ENCODE results near the gene TBC1D9.

The TBC1D9 gene

DNA sequence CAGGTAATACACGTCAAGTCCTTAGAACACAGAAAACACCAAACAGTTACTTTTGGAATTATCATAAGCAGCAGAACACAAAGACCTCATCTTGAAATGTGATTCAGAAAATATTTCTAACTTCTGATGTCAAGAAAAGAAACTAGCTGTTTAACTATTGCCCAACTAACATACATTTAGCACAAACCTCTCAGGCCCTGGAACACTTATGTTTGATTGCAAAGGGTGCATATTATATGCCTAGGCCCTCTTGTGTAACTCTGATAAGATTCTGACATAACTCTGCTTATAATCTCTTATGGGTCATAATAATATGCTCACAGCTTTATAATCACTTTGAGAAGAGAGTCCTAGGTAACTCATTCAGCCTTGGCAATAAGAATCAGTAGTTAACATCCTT is 62.6 kb downstream of the TBC1D9 start:
- Histone ChIP-seq H3K9ac (ENCODE audit: low read length) (no peak overlapping the region), H3K79me2 (ENCODE audit: low read length) (no peaks in the 10 kb centered on the region), H3K4me3 (ENCODE audit: low read length) (no peak overlapping the region), H3K27ac (ENCODE audit: low read length) (no peak overlapping the region), H3K4me1 (ENCODE audit: low read length) (peaks cover 17% of the 10 kb centered on the region), H3K36me3 (replicated peaks; ENCODE audit: low read depth, low read length) (no peaks in the 10 kb centered on the region), H3K4me2 (ENCODE audit: low read length) (no peak overlapping the region), H2AFZ (ENCODE audit: low read depth, low read length) (no peak overlapping the region), H4K20me1 (ENCODE audit: insufficient read depth, low read length) (no peaks in the 10 kb centered on the region), H3K27me3 (ENCODE audit: low read depth, low read length) (peaks cover 2% of the 10 kb centered on the region; the same call in 1 of the 2 replicates), H3K9me3 (ENCODE audit: insufficient read depth, low read length) (no peaks in the 10 kb centered on the region)
- TF ChIP-seq, protein P1, sequence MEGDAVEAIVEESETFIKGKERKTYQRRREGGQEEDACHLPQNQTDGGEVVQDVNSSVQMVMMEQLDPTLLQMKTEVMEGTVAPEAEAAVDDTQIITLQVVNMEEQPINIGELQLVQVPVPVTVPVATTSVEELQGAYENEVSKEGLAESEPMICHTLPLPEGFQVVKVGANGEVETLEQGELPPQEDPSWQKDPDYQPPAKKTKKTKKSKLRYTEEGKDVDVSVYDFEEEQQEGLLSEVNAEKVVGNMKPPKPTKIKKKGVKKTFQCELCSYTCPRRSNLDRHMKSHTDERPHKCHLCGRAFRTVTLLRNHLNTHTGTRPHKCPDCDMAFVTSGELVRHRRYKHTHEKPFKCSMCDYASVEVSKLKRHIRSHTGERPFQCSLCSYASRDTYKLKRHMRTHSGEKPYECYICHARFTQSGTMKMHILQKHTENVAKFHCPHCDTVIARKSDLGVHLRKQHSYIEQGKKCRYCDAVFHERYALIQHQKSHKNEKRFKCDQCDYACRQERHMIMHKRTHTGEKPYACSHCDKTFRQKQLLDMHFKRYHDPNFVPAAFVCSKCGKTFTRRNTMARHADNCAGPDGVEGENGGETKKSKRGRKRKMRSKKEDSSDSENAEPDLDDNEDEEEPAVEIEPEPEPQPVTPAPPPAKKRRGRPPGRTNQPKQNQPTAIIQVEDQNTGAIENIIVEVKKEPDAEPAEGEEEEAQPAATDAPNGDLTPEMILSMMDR (IDR thresholded peaks at IDR 0.05; ENCODE audit: low read depth, low read length), result no peak
- TF ChIP-seq EZH2phosphoT487 (IDR thresholded peaks at IDR 0.05; ENCODE audit: low read depth), result no peak

DNA sequence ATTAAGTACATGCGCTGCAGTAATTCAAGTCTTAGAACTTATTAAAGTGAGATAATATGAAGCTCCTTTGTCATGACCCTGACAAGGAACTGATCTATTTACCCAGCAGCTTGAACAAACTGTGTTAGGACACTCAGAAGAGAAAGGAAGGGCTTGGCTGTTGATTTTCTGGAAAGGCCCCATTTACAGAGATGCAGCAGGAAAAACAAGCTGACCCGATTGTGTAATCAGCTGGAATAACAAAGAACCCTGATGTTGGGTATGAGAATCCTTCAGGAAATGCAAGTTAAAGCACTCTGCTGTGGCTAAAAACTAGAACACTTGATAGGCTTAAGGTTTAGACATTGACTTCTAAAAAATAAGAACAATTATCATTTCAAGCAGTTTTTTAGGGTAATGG is 64.8 kb downstream of the TBC1D9 start:
- Histone ChIP-seq H3K27ac (ENCODE audit: low read length) (no peak overlapping the region), H4K20me1 (ENCODE audit: insufficient read depth, low read length) (no peaks in the 10 kb centered on the region), H3K9ac (ENCODE audit: low read length) (no peak overlapping the region), H3K9me3 (ENCODE audit: insufficient read depth, low read length) (no peaks in the 10 kb centered on the region), H3K27me3 (ENCODE audit: low read depth, low read length) (peaks cover 5% of the 10 kb centered on the region; the same call in 1 of the 2 replicates), H3K4me1 (ENCODE audit: low read length) (peaks cover 9% of the 10 kb centered on the region), H3K36me3 (replicated peaks; ENCODE audit: low read depth, low read length) (no peaks in the 10 kb centered on the region), H3K79me2 (ENCODE audit: low read length) (no peaks in the 10 kb centered on the region), H3K4me2 (ENCODE audit: low read length) (no peak overlapping the region), H3K4me3 (ENCODE audit: low read length) (no peak overlapping the region), H2AFZ (ENCODE audit: low read depth, low read length) (no peak overlapping the region)
- TF ChIP-seq, protein P1 (IDR thresholded peaks at IDR 0.05; ENCODE audit: low read depth, low read length), result no peak
- no peak for TF ChIP-seq EZH2phosphoT487 (IDR thresholded peaks at IDR 0.05; ENCODE audit: low read depth)

DNA sequence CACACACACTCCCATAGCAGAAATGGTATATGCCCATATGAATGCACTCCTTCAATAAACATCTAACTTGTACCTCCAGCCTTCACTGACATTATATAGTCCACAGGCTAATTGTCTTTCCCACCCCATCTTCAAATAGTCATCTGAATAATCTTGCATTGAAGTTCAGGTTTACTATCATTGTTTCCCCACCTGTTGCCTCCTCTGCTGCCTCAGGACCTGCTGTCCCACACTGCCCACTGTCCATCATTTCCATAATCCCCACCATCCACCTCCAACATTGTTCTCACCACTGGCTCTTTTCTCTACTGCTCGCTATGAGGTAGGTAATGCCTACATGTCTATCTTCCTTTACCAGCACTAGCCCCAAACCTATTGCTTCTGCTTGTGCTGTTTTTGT is 66.1 kb downstream of the TBC1D9 start:
- Histone ChIP-seq H2AFZ (ENCODE audit: low read depth, low read length) (no peak overlapping the region), H3K9me3 (ENCODE audit: insufficient read depth, low read length) (no peaks in the 10 kb centered on the region), H3K27ac (ENCODE audit: low read length) (no peak overlapping the region), H3K79me2 (ENCODE audit: low read length) (no peaks in the 10 kb centered on the region), H3K9ac (ENCODE audit: low read length) (no peak overlapping the region), H3K4me1 (ENCODE audit: low read length) (no peaks in the 10 kb centered on the region), H3K27me3 (ENCODE audit: low read depth, low read length) (peaks cover 6% of the 10 kb centered on the region; the same call in 1 of the 2 replicates), H3K4me2 (ENCODE audit: low read length) (no peak overlapping the region), H3K4me3 (ENCODE audit: low read length) (no peak overlapping the region), H3K36me3 (replicated peaks; ENCODE audit: low read depth, low read length) (no peaks in the 10 kb centered on the region), H4K20me1 (ENCODE audit: insufficient read depth, low read length) (no peaks in the 10 kb centered on the region)
- no peak for TF ChIP-seq EZH2phosphoT487 (IDR thresholded peaks at IDR 0.05; ENCODE audit: low read depth)
- TF ChIP-seq, protein P1 (IDR thresholded peaks at IDR 0.05; ENCODE audit: low read depth, low read length), result no peak

DNA sequence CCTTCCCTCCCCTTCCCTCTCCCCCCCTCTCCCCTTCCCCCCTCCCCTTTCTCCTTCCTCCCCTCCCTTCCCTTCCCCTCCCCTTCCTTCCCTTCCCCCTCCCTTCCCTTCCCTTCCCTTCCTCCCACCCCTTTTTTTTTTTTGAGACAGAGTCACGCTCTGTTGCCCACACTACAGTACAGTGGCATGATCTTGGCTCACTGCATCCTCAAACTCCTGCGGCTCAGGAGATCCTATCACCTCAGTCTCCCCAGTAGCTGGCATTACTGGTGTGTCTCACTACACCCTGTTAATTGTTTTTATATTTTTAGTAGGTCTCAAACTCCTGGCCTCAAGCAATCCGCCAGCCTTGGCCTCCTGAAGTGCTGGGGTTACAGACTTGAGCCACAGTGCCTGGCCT is 66.6 kb downstream of the TBC1D9 start:
- no peak overlapping the region for H3K4me2 ChIP-seq (ENCODE audit: low read length)
- no peaks in the 10 kb centered on the region for H3K9me3 ChIP-seq (ENCODE audit: insufficient read depth, low read length)
- no peak overlapping the region for H3K4me3 ChIP-seq (ENCODE audit: low read length)
- H3K27ac ChIP-seq (ENCODE audit: low read length), result no peak overlapping the region
- no peak overlapping the region for H2AFZ ChIP-seq (ENCODE audit: low read depth, low read length)
- H3K9ac ChIP-seq (ENCODE audit: low read length), result no peak overlapping the region
- H4K20me1 ChIP-seq (ENCODE audit: insufficient read depth, low read length), result no peaks in the 10 kb centered on the region
- no peaks in the 10 kb centered on the region for H3K79me2 ChIP-seq (ENCODE audit: low read length)
- no peaks in the 10 kb centered on the region for H3K4me1 ChIP-seq (ENCODE audit: low read length)
- peaks cover 6% of the 10 kb centered on the region; the same call in 1 of the 2 replicates for H3K27me3 ChIP-seq (ENCODE audit: low read depth, low read length)
- TF ChIP-seq, protein P1 (IDR thresholded peaks at IDR 0.05; ENCODE audit: low read depth, low read length), result no peak
- TF ChIP-seq EZH2phosphoT487 (IDR thresholded peaks at IDR 0.05; ENCODE audit: low read depth), result no peak
- no peaks in the 10 kb centered on the region for H3K36me3 ChIP-seq (replicated peaks; ENCODE audit: low read depth, low read length)

All from OCI-LY3 (cell line).